Limb (tissue), 2 donors: Measurements from ENCODE around the gene KIF5B.
A peak's percentile ranks its signal among the peaks of the same experiment; 100 is the strongest.
"Not testable (repeated sequence)": the region's sequence is repeated elsewhere in the genome, so short reads cannot be mapped to it uniquely, and the experiment has no call there.

Experiments used
- DNase-seq, 2 donors: peaks; one replicate each; pipeline ENCODE4 v3.0.0-alpha.2; 2016; ENCODE audit errors: extremely low spot score in 2 of 2

KIF5B gene

DNA sequence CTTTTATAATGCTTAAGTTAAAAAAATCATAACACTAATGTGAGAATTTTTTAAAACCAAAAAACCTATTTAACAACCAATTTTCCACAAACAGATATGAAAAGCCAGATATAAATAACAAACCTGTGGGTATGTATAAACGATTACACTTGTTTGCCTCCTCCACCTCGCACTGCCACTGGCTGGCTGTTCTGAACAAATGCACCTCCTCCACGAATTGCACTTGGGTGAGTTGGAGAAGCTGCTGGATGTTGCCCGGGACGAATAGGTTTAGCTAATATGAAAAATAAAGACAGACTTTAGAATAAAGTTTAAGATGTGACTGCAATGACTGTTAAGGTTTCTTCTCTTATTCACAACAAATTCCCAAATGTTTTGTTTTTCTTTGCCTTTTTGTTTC is 40.8 kb downstream of the KIF5B start:
- no peak for DNase-seq

- DNase-seq: no peak
These were observed 49.2 kb downstream of the KIF5B start for GRCh38 chr10:32007026-32007425.

GRCh38 chr10:32005050-32005449 is 51.2 kb downstream of the KIF5B start:
- DNase-seq: peak in 1 of 2 donors; percentile 49

DNA sequence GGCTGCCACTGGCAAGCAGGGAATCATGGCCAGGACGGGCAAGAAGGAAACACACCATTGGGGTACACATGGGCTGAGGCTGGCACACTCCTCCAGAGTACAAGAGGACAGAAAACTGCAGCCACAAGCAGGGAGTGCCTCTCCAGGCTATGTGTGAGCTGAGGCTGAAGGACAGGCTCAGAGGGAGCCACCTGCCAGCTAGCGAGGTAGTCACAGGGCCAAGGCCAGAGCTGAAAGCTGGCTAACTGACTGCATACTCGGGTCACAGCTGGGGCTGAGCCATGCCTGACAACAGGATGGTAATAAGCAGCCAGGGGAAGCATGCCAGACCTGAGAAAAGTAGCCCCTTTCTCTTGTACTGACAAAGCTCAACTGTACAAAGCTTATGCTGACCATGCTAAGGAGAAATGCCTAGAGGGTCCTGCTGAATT is 52.0 kb downstream of the KIF5B start:
- DNase-seq: peak; percentile 8 to 41

- no peak for DNase-seq
These were observed 53.7 kb downstream of the KIF5B start for GRCh38 chr10:32002531-32002930.

DNA sequence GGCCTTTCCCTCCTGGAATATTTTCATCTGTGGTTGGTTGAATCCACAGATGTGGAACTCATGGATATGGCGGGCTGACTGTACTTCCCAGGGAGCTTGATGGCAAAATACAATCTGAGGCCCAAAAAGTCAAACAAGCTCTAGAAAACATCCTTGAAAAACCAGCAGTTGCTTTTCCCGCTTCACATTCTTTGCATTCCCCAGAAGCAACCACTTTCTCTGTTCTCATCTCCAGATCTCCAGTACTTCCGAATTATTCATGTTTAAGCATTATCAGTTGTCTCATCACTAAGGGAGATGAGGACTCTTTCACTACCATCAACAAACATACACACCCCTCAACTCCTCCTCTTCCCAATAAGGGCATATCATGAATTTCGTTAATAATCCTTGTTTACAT is 55.3 kb downstream of the KIF5B start:
- DNase-seq: no peak

- no peak for DNase-seq
These were observed 56.4 kb downstream of the KIF5B start for GRCh38 chr10:31999836-32000235.

- no peak for DNase-seq
These were observed 57.1 kb downstream of the KIF5B start for GRCh38 chr10:31999070-31999660.

DNA sequence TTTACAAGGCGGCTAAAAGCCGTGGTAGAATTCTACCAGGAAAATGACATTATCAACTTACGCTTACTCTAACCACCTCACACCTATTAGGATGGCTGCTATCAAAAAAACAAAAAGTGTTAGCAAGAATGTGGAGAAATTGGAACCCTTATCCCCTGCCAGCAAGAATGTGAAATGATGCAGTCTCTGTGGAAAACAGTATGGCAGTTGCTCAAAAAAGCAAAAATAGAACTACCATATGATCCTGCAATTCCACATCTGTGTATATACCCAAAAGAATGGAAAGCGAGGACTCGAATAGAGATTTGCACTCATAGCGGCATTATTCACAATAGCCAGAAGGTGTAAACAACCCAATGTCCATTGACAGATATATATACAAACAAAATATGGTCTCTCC is 61.3 kb downstream of the KIF5B start:
- DNase-seq: no peak

DNA sequence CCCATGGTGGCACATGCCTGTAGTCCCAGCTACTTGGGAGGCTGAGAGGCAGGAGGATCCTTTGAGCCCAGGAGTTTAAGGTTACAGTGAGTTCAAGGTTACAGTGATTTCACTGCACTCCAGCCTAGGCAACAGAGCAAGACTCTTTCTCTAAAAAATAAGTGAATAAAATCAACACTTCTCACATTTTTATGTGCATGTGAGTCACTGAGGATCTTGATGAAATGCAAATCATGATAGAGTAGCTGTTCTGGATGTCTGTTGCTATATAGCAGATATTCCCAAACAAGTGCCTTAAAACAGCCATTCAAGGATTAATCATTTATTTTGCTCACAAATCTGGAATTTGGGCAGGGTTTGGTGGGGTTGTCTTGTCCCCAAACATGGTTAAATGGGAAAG is 65.3 kb downstream of the KIF5B start:
- DNase-seq: no peak

DNA sequence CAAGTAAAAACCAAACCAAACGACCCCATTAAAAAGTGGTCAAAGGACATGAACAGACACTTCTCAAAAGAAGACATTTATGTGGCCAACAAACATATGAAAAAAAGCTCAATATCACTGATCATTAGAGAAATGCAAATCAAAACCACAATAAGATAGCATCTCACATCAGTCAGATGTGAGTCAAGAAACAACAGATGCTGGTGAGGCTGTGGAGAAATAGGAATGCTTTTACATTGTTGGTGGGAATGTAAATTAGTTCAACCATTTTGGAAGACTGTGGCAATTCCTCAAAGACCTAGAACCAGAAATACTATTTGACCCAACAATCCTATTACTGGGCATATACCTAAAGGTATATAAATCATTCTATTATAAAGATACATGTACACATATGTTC is 68.4 kb downstream of the KIF5B start:
- DNase-seq: not testable (repeated sequence)

- DNase-seq: no peak
These were observed 74.1 kb downstream of the KIF5B start for GRCh38 chr10:31982111-31982510.

GRCh38 chr10:31980471-31980870 is 75.8 kb downstream of the KIF5B start:
- no peak for DNase-seq

DNA sequence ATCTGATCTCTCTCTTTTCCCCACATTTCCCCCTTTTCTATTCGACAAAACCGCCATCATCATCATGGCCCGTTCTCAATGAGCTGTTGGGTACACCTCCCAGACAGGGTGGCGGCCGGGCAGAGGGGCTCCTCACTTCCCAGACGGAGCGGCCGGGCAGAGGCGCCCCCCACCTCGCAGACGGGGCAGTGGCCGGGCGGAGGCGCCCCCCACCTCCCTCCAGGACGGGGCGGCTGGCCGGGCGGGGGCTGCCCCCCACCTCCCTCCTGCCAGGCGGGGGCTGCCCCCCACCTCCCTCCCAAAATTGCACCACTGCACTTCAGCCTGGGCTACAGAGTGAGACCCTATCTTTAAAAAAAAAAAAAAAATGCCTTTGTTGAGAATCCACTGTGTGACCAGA is 77.2 kb downstream of the KIF5B start:
- DNase-seq: not testable (repeated sequence)

- DNase-seq: no peak
These were observed 78.1 kb downstream of the KIF5B start for GRCh38 chr10:31978156-31978483.

GRCh38 chr10:31977440-31978155 is 78.6 kb downstream of the KIF5B start:
- DNase-seq: no peak

- no peak for DNase-seq
These were observed 81.0 kb downstream of the KIF5B start for GRCh38 chr10:31975157-31975765.

GRCh38 chr10:31974434-31975124 is 81.6 kb downstream of the KIF5B start:
- DNase-seq: no peak

DNA sequence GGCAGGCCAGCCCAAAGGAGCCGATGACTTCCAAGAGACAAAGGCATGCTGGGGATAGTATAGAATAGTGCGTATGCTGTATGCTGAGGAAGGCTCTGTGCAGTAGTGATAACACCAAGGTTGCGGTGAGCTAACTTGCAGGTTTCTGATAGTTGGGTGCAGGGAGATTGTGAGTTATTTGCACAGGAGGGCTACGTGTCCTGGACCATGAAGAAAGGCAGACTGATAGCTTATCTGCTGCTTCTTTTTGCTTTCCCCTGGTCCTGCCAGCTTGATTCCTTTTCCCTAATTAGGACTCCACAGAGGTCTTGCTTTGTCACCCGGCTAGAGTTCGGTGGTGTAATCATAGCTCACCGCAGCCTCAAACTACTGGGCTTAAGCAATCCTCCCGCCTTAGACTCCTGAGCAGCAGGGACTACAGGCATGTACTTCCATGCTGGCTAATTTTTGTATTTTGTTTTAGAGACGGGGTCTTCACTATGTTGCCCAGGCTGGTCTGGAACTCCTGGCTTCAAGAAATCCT is 83.6 kb downstream of the KIF5B start:
- no peak for DNase-seq

- not testable (repeated sequence) for DNase-seq
These were observed 86.4 kb downstream of the KIF5B start for GRCh38 chr10:31969847-31970246.

GRCh38 chr10:31963589-31963980 is 92.6 kb downstream of the KIF5B start:
- DNase-seq: no peak
